Esophagus squamous epithelium (tissue), 4 donors: Measurements from ENCODE around the gene ST8SIA1.

ENCODE experiments used
- CTCF ChIP-seq, 6 experiments: fragments of 450-650 bp in 4 of 6; fragments of 200-600 bp in 2 of 6; sonication (generic) in 2 of 6; IDR thresholded peaks; one replicate each; pipeline ENCODE4 v1.5.1; 2016 to 2019; ENCODE audit warnings: antibody characterized with exemption in 6 of 6, mild to moderate bottlenecking in 4 of 6, moderate library complexity in 4 of 6
- POLR2A ChIP-seq, 4 donors: fragments of 450-650 bp; IDR thresholded peaks; one replicate each; pipeline ENCODE4 v1.6.1; 2017; ENCODE audit warnings: antibody characterized with exemption in 4 of 4, mild to moderate bottlenecking in 4 of 4, moderate library complexity in 3 of 4

GRCh38 chr12:22307811-22308210, 26.7 kb downstream of the ST8SIA1 start:
- TF ChIP-seq CTCF (IDR thresholded peaks at IDR 0.05) (no peak), POLR2A (IDR thresholded peaks at IDR 0.05) (no peak)
